ENCODE results near the gene SLC38A9.
A peak's percentile ranks its signal among the peaks of the same experiment; 100 is the strongest.
"Not testable (repeated sequence)": the region's sequence is repeated elsewhere in the genome, so short reads cannot be mapped to it uniquely, and the experiment has no call there.

Gene SLC38A9

GRCh38 chr5:55712023-55712859, at the start of gene SLC38A9:
Gene SLC38A9, minus strand, starts transcription at chr5:55712324. Its CDS starts 14,366 bp downstream, at chr5:55697958.
- peak; percentile 64 for DNase-seq (ENCODE audit: low read depth, low spot score)

GRCh38 chr5:55761721-55762120, 49.6 kb upstream of the SLC38A9 start:
- DNase-seq (ENCODE audit: low read depth, low spot score); H3K27ac ChIP-seq: not testable (repeated sequence)

More at GRCh38 chr5:55712023-55712859, at the start of gene SLC38A9:
- H3K27ac ChIP-seq = peak within 1 kb of the TSS; percentile 42

GRCh38 chr5:55758714-55759113, 46.6 kb upstream of the SLC38A9 start:
- no peak for DNase-seq (ENCODE audit: low read depth, low spot score)
- H3K27ac ChIP-seq = no peak overlapping the region

DNA sequence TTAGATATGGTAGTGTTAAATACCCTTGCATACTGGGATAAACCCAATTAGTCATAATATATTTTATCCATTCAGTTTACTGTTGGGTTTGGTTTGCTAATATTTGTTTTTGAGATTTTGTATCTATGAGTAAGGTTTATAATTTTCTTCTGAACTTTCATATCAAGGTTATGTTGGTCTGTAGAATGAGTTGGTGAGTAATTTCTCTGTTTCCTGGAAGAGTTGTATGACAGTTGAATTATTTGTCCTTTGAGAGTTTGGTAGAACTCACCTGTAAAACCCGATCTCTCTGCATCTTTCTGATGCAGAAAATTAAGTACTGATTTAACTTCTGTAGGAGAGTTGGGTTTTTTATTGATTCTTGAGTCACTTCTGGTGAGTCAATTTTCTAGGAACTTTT, 46.1 kb upstream of the SLC38A9 start:
- H3K27ac ChIP-seq = no peak overlapping the region
- DNase-seq (ENCODE audit: low read depth, low spot score) = no peak

GRCh38 chr5:55750499-55750898, 38.4 kb upstream of the SLC38A9 start:
- no peak overlapping the region for H3K27ac ChIP-seq
- no peak for DNase-seq (ENCODE audit: low read depth, low spot score)

DNA sequence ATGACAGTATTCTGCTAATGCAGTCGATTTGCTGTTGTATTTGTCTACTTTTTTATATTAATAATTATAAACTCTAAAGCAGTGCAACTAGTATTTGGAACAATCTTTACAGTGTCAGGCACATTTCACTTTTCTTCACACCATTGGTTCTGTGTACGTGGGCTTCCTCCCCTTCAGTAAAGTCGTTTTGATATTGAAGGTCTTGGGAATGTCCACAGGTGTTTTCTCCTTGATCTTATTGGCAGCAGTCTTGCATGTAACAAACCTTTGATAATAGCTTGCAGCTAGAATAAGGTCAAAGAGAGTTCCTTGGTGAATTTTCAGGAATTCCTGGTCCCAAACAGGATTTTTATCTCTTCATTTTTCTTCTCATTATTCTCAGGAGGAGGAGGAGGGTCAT, 37.9 kb upstream of the SLC38A9 start:
- no peak overlapping the region for H3K27ac ChIP-seq

DNA sequence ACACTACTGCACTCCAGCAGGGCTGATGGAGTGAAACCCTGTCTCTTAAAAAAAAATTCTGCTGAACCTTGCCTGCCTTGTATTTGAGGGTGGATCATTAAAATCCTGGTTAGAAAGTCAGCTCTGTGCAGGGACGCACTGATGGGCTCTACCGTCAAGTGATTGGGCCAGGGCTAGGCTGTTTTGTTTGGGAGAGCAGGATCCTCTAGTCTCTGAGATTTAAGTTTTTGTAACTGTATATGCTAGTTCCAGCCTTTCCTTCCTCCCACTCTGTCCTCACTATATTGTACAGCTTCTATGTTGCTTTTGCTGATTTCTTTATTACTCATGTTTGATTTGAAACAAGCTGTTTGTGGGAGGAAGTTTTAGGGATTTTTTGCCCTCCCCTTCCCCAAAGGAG, 37.3 kb upstream of the SLC38A9 start:
- no peak overlapping the region for H3K27ac ChIP-seq
- DNase-seq (ENCODE audit: low read depth, low spot score) = no peak

More for the DNA sequence above, 37.9 kb upstream of the SLC38A9 start:
- DNase-seq (ENCODE audit: low read depth, low spot score) = no peak

GRCh38 chr5:55747778-55748318, 35.7 kb upstream of the SLC38A9 start:
- H3K27ac ChIP-seq = no peak overlapping the region
- DNase-seq (ENCODE audit: low read depth, low spot score) = no peak

GRCh38 chr5:55742778-55743177, 30.7 kb upstream of the SLC38A9 start:
- DNase-seq (ENCODE audit: low read depth, low spot score) = no peak
- no peak overlapping the region for H3K27ac ChIP-seq

- no peak within 1 kb of the TSS for H3K27ac ChIP-seq
- no peak for DNase-seq (ENCODE audit: low read depth, low spot score)
These were observed 25.7 kb upstream of the SLC38A9 start, which contains the start of gene DDX4 for GRCh38 chr5:55737793-55738192. Gene DDX4, plus strand, starts transcription at chr5:55738061. Its CDS starts 903 bp downstream, at chr5:55738964.

GRCh38 chr5:55734658-55735057, 22.5 kb upstream of the SLC38A9 start:
- H3K27ac ChIP-seq = no peak overlapping the region
- no peak for DNase-seq (ENCODE audit: low read depth, low spot score)

GRCh38 chr5:55732585-55732984, 20.5 kb upstream of the SLC38A9 start:
- H3K27ac ChIP-seq = no peak overlapping the region
- no peak for DNase-seq (ENCODE audit: low read depth, low spot score)

DNA sequence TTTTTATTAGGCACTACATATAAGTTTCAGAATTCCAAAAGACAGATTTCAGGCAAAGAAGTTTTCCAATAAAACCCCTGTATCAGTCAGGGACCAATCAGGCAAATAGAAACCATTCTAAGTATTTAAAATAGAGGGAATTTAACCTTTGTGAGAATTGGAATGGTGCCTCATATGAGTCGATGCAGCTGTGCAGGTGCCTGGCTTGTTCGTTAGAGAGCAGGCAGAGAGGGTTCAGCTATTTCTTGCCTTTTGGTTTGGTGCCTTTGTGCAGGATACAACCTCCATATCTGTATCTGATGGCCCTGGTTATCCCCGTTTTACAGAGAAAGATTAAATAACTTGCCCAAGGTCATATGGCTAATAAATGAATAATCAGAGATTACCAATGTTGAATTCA, 19.7 kb upstream of the SLC38A9 start:
- no peak for DNase-seq (ENCODE audit: low read depth, low spot score)
- H3K27ac ChIP-seq = no peak overlapping the region

- no peak overlapping the region for H3K27ac ChIP-seq
- DNase-seq (ENCODE audit: low read depth, low spot score) = no peak
These were observed 12.2 kb upstream of the SLC38A9 start for GRCh38 chr5:55724281-55724680.

DNA sequence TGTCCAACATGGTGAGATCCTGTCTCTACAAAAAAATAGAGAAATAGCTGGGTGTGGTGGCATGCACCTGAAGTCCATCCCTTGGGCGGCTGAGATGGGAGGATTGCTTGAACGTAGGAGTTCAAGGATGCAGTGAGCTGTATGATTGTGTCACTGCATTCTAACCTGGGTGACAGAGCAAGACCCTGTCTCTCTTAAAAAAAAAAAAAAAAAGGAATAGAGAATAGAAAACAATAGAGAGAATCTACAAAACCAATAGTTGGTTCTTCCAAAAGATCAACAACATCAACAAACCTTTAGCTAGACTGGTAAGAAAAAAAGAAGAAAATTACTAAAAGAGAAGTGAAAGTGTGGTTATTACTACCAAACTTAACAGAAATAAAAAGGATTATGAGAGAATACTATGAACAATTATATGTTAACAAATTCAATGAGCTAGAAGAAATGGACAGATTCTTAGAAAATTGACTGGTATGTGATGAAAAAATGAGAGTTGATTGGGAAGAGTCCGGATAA, 8.1 kb upstream of the SLC38A9 start:
- H3K27ac ChIP-seq = no peak overlapping the region
- no peak for DNase-seq (ENCODE audit: low read depth, low spot score)

DNA sequence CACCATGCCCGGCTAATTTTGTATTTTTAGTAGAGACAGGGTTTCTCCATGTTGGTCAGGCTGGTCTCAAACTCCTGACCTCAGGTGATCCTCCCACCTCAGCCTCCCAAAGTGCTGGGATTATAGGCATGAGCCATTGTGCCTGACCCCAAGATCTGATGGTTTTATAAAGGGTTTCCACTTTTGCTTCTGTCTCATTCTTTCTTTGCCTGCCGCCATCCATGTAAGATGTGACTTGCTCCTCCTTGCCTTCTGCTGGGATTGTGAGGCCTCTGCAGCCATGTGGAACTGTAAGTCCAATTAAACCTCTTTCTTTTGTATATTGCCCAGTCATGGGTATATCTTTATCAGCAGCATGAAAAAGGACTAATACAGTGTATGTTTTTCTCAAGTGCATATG, 6.9 kb upstream of the SLC38A9 start:
- H3K27ac ChIP-seq; DNase-seq (ENCODE audit: low read depth, low spot score): not testable (repeated sequence)

DNA sequence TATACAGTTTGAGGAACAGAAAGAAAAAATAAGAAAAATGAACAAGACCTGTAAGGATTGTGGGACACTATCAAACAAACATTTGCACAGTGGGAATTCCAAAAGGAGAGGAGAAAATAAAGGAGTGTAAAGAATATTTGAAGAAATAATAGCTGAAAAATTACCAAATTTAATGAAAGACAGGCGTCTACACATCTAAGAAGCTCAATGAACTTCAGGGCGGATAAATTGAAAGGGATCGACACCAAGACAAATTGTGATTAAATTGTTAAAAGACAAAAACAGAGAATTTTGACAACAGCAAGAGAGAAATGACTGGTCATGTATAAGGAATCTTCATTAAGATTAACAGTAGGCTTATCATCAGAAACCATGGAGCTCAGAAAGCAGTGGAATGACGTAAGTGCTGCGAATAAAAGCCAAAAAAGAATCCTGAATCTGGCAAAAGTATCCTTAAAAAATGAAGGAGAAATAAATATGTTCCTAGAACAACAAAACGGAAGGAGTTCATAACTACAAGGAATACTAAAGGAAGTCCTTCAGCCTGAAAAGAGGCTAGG, 3.5 kb upstream of the SLC38A9 start:
- DNase-seq (ENCODE audit: low read depth, low spot score) = no peak
- no peak overlapping the region for H3K27ac ChIP-seq

GRCh38 chr5:55714749-55715148, 2.6 kb upstream of the SLC38A9 start:
- H3K27ac ChIP-seq = no peak overlapping the region
- DNase-seq (ENCODE audit: low read depth, low spot score) = no peak

- DNase-seq (ENCODE audit: low read depth, low spot score) = no peak
These were observed 2.2 kb upstream of the SLC38A9 start for GRCh38 chr5:55714339-55714738.

GRCh38 chr5:55713871-55714270, 1.7 kb upstream of the SLC38A9 start:
- DNase-seq (ENCODE audit: low read depth, low spot score) = no peak
- H3K27ac ChIP-seq = no peak overlapping the region

More at GRCh38 chr5:55714339-55714738, 2.2 kb upstream of the SLC38A9 start:
- no peak overlapping the region for H3K27ac ChIP-seq

DNA sequence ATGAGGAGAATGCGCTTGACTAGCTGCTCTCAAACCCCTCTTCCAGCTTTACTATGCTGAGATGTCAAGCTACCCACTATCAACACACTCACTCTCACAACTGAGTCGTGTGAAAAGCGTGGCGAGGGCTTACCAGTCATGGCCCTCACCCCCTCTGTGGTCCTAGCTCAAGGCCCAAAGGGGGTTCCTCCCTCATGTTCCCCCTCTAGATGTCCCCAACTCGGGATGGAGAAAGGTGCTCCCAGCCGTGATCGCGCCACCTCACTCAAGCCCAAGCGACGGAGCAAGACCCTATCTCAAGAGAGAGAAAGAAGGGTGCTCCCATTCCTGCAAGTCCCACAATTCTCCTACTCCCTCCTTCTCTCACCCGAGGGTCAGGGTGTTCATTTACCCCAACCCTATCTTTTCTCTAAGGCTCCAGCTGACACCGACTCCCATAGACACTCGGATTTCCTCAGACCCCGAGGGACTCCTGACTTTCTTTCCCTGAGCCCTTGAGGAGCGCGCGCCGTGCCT, 559 bp downstream of the SLC38A9 start:
- DNase-seq (ENCODE audit: low read depth, low spot score) = no peak
- H3K27ac ChIP-seq = peak overlapping the region; percentile 42
